ENCODE results near the gene SERTM2.

DNA sequence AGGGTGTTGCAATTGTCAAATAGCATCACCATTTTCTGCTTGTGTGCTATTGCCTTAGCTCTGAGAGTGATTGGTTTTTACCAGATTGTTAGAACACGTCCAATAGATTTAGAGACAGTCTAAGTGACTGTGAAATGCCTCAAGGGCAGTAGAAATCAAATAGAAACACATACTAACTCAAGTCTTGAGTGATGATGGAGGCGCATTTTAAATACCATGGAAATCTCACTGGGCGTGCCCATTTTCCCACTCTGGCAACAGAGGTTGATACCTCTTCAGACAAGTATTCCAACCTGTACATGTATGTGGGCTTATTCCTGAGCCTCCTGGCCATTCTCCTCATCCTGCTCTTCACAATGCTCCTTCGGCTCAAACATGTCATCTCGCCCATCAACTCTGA, 7.2 kb downstream of the SERTM2 start:
- TF ChIP-seq POLR2AphosphoS5 (IDR thresholded peaks at IDR 0.05), result no peak
- TF ChIP-seq, protein P1, sequence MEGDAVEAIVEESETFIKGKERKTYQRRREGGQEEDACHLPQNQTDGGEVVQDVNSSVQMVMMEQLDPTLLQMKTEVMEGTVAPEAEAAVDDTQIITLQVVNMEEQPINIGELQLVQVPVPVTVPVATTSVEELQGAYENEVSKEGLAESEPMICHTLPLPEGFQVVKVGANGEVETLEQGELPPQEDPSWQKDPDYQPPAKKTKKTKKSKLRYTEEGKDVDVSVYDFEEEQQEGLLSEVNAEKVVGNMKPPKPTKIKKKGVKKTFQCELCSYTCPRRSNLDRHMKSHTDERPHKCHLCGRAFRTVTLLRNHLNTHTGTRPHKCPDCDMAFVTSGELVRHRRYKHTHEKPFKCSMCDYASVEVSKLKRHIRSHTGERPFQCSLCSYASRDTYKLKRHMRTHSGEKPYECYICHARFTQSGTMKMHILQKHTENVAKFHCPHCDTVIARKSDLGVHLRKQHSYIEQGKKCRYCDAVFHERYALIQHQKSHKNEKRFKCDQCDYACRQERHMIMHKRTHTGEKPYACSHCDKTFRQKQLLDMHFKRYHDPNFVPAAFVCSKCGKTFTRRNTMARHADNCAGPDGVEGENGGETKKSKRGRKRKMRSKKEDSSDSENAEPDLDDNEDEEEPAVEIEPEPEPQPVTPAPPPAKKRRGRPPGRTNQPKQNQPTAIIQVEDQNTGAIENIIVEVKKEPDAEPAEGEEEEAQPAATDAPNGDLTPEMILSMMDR (IDR thresholded peaks at IDR 0.05 in 8 of 11, conservative IDR thresholded peaks at IDR 0.05 in 3 of 11), result no peak
- TF ChIP-seq POLR2A (IDR thresholded peaks at IDR 0.05), result no peak
